Measurements from ENCODE around the gene BNC2. TPM values are rescaled to one million over a fixed set of nuclear protein-coding genes. Genes with fewer than 3 reads are reported as not detected.

Gene BNC2
- total and polyA plus RNA-seq, 4 donors, result 0.96 to 23.2 (median 9.7) TPM

DNA sequence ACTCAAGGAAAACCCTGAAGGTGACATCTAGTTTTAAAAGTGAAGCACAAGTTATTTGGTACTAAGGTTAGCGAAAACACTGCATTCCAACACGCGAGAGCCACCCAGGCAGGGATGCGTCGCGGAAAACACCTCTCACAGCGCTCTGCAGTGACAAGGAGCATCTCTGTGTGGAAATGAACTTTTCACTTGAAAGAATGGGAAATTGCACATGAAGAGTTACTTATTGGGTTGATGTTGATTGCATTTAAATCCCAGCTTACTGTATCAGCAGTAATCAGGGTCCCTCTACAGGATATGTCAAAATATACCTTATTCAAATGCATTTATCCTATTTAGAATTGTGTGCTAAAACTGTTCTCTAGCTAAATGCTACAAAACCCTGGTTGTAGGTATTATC is 144.4 kb downstream of the BNC2 start:
- Histone ChIP-seq H3K27me3 (ENCODE audit: control insufficient read depth in 3 of 3, insufficient read depth in 3 of 3, low read length in 2 of 3) (peaks cover 0 to 11% (median 0%) of the 10 kb centered on the region in 3 donors), H3K9ac (ENCODE audit: insufficient read depth in 1 of 2, low read length in 2 of 2) (peak overlapping the region in 1 of 2 donors; percentile 26), H3K36me3 (ENCODE audit: control insufficient read depth in 4 of 4, insufficient read depth in 4 of 4, low read length in 4 of 4) (no peaks in the 10 kb centered on the region), H3K27ac (ENCODE audit: low read depth in 1 of 2, low read length in 1 of 2) (no peak overlapping the region), H3K4me1 (ENCODE audit: control insufficient read depth in 5 of 5, insufficient read depth in 5 of 5, low read length in 5 of 5) (peaks cover 0 to 40% (median 5%) of the 10 kb centered on the region in 5 donors), H3K4me3 (no peak overlapping the region), H3K9me3 (ENCODE audit: control insufficient read depth in 4 of 4, insufficient read depth in 3 of 4, low read length in 3 of 4) (no peaks in the 10 kb centered on the region)
- TF ChIP-seq, protein P1, sequence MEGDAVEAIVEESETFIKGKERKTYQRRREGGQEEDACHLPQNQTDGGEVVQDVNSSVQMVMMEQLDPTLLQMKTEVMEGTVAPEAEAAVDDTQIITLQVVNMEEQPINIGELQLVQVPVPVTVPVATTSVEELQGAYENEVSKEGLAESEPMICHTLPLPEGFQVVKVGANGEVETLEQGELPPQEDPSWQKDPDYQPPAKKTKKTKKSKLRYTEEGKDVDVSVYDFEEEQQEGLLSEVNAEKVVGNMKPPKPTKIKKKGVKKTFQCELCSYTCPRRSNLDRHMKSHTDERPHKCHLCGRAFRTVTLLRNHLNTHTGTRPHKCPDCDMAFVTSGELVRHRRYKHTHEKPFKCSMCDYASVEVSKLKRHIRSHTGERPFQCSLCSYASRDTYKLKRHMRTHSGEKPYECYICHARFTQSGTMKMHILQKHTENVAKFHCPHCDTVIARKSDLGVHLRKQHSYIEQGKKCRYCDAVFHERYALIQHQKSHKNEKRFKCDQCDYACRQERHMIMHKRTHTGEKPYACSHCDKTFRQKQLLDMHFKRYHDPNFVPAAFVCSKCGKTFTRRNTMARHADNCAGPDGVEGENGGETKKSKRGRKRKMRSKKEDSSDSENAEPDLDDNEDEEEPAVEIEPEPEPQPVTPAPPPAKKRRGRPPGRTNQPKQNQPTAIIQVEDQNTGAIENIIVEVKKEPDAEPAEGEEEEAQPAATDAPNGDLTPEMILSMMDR (IDR thresholded peaks at IDR 0.05; ENCODE audit: control extremely low read depth, extremely low read depth), result no peak
- DNase-seq (peak in 2 of 3 donors; percentile 87 to 88), ATAC-seq (ENCODE audit: insufficient read depth, low FRiP score) (no peak)
- WGBS, 2 donors, result 60 to 63% methylated on average over 7 of the region's 7 CpGs

DNA sequence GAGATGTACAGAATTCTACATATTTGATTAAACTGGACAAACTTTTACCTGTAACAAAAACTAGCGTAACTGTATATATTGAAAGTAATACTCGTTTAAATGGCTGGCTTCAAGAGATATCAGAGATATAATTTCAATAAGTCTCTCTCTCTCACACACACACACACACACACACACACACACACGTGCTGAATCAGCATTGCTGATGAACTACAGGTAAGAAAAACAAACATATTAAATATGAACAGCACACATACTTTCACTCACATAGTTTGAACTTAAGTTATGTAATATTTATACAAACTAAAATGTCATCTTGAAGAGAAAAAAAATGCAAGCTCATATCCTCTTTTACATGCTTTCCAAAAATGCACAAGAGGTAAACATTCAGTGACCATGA is 145.4 kb downstream of the BNC2 start:
- no peak for ATAC-seq (ENCODE audit: insufficient read depth, low FRiP score)
- Histone ChIP-seq H3K27ac (ENCODE audit: low read depth in 1 of 2, low read length in 1 of 2) (no peak overlapping the region), H3K4me1 (ENCODE audit: control insufficient read depth in 5 of 5, insufficient read depth in 5 of 5, low read length in 5 of 5) (peaks cover 0 to 40% (median 5%) of the 10 kb centered on the region in 5 donors), H3K9me3 (ENCODE audit: control insufficient read depth in 4 of 4, insufficient read depth in 3 of 4, low read length in 3 of 4) (no peaks in the 10 kb centered on the region), H3K4me3 (no peak overlapping the region), H3K36me3 (ENCODE audit: control insufficient read depth in 4 of 4, insufficient read depth in 4 of 4, low read length in 4 of 4) (no peaks in the 10 kb centered on the region), H3K9ac (ENCODE audit: insufficient read depth in 1 of 2, low read length in 2 of 2) (no peak overlapping the region), H3K27me3 (ENCODE audit: control insufficient read depth in 3 of 3, insufficient read depth in 3 of 3, low read length in 2 of 3) (peaks cover 0 to 9% (median 0%) of the 10 kb centered on the region in 3 donors)
- TF ChIP-seq, protein P1 (IDR thresholded peaks at IDR 0.05; ENCODE audit: control extremely low read depth, extremely low read depth), result no peak
- 59 to 73% methylated on average over 3 of the region's 3 CpGs for WGBS, 2 donors
- DNase-seq, result no peak

DNA sequence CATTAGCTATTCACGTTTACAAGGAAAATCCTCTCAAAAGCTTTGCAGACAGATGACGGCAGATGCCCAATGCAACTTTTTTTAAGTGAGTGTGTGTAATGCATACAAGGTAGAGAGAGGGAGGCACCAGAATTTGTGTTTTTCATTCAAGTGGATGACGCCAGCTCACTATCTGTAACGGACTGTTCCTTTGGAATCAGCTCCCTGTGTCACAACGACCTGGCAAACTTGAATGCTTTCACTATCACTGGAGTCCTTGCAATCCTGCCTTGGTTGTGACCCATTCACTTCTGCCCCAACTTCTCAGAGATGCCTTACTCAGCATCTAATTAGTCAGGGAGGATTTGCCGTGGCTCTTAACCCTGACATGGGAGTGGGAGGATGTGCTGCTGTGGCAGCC is 148.5 kb downstream of the BNC2 start:
- ATAC-seq (ENCODE audit: insufficient read depth, low FRiP score) (peak; percentile 54), DNase-seq (peak; percentile 28 to 72 (median 61))
- H3K27ac ChIP-seq (ENCODE audit: low read depth in 1 of 2, low read length in 1 of 2), result peak overlapping the region in 1 of 2 donors; percentile 52
- peak overlapping the region in 1 of 2 donors; percentile 53 for H3K9ac ChIP-seq (ENCODE audit: insufficient read depth in 1 of 2, low read length in 2 of 2)
- no peaks in the 10 kb centered on the region for H3K9me3 ChIP-seq (ENCODE audit: control insufficient read depth in 4 of 4, insufficient read depth in 3 of 4, low read length in 3 of 4)
- H3K27me3 ChIP-seq (ENCODE audit: control insufficient read depth in 3 of 3, insufficient read depth in 3 of 3, low read length in 2 of 3), result peaks cover 0 to 8% (median 0%) of the 10 kb centered on the region in 3 donors
- 50 to 72% methylated on average over 6 of the region's 6 CpGs for WGBS, 2 donors
- no peak overlapping the region for H3K4me3 ChIP-seq
- TF ChIP-seq, protein P1 (IDR thresholded peaks at IDR 0.05; ENCODE audit: control extremely low read depth, extremely low read depth), result no peak
- peaks cover 0 to 31% (median 5%) of the 10 kb centered on the region in 5 donors for H3K4me1 ChIP-seq (ENCODE audit: control insufficient read depth in 5 of 5, insufficient read depth in 5 of 5, low read length in 5 of 5)
- H3K36me3 ChIP-seq (ENCODE audit: control insufficient read depth in 4 of 4, insufficient read depth in 4 of 4, low read length in 4 of 4), result no peaks in the 10 kb centered on the region

DNA sequence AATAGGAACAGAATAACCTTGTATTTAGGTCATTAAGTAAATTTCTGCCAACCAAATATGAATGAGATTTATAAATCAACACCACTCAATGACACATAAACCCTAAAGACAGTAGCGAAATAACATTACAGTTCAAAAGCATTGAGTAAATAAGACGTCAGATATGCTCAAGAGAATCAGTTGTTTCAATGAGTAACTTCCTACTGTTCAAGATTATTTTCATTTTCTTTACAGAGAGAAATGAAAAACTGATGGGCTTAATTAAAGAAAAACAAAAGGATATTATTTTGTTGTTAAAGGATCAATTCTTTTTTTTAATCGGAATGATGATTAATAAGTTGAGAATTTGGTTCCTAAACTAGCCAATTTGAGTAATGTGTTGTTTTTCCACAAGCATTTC is 150.1 kb downstream of the BNC2 start:
- Histone ChIP-seq H3K9me3 (ENCODE audit: control insufficient read depth in 4 of 4, insufficient read depth in 3 of 4, low read length in 3 of 4) (no peaks in the 10 kb centered on the region), H3K4me3 (no peak overlapping the region), H3K4me1 (ENCODE audit: control insufficient read depth in 5 of 5, insufficient read depth in 5 of 5, low read length in 5 of 5) (peaks cover 0 to 22% (median 0%) of the 10 kb centered on the region in 5 donors), H3K27ac (ENCODE audit: low read depth in 1 of 2, low read length in 1 of 2) (no peak overlapping the region), H3K27me3 (ENCODE audit: control insufficient read depth in 3 of 3, insufficient read depth in 3 of 3, low read length in 2 of 3) (peaks cover 0 to under 1% (median 0%) of the 10 kb centered on the region in 3 donors), H3K9ac (ENCODE audit: insufficient read depth in 1 of 2, low read length in 2 of 2) (no peak overlapping the region), H3K36me3 (ENCODE audit: control insufficient read depth in 4 of 4, insufficient read depth in 4 of 4, low read length in 4 of 4) (no peaks in the 10 kb centered on the region)
- ATAC-seq (ENCODE audit: insufficient read depth, low FRiP score) (no peak), DNase-seq (no peak)
- 77 to 90% methylated on average over 3 of the region's 3 CpGs for WGBS, 2 donors
- TF ChIP-seq, protein P1 (IDR thresholded peaks at IDR 0.05; ENCODE audit: control extremely low read depth, extremely low read depth), result no peak
